ENCODE data around the gene EXOC8.

Gene EXOC8, protein sequence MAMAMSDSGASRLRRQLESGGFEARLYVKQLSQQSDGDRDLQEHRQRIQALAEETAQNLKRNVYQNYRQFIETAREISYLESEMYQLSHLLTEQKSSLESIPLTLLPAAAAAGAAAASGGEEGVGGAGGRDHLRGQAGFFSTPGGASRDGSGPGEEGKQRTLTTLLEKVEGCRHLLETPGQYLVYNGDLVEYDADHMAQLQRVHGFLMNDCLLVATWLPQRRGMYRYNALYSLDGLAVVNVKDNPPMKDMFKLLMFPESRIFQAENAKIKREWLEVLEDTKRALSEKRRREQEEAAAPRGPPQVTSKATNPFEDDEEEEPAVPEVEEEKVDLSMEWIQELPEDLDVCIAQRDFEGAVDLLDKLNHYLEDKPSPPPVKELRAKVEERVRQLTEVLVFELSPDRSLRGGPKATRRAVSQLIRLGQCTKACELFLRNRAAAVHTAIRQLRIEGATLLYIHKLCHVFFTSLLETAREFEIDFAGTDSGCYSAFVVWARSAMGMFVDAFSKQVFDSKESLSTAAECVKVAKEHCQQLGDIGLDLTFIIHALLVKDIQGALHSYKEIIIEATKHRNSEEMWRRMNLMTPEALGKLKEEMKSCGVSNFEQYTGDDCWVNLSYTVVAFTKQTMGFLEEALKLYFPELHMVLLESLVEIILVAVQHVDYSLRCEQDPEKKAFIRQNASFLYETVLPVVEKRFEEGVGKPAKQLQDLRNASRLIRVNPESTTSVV

DNA sequence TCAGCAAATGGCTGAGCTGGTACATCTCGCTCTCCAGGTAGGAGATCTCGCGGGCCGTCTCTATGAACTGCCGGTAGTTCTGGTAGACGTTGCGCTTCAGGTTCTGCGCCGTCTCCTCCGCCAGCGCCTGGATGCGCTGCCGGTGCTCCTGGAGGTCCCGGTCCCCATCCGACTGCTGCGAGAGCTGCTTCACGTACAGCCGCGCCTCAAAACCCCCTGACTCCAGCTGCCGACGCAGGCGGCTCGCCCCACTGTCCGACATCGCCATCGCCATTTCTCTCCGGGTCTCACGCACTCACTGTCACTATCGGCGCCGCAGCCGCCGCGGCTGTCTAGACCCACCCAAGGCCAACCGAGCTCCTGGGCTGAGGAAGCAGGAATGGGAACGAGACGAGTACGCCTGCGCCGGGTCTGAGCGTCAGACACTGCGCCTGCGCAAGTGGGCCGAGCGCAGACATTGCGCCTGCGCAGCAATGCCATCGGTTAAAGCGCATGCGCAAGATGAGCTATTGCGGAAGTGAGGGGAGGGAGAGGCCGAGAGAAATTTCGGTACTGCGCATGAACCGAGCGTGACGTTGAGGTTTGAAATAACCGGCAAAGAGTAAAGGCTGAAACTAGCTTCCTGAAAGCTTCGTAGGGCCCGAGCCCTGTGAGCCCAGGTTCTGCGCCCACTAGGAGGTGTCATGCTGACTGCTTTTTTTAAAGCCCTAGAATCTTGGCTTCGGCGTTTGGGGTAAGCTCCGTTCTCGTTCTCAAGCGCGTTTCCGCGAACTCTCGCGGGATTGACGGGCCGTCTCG lies at the start of gene EXOC8:
Gene EXOC8 (minus strand): TSS at position 381 of the 798 bp plus-strand sequence. CDS start 107 bp downstream, at position 274.
- peak; percentile 95 for DNase-seq

DNA sequence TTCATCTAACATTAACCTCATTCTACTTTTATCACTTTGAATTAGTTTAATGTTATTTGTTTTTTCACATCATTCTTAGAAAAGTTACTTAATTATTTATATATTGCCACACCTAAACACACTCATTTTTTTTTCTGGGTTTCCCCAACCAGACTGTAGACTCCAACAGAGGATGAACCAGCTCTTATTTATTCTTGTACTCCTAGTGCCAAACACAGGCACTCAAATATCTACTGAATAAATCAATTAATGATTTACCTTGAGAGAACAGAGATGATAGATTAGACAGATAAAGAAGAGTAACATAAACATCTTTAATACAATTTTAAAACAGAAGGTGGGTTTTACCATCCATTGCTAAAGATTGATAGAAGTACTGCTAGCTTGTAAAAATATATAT lies 48.8 kb upstream of the EXOC8 start:
- no peak for DNase-seq

DNA sequence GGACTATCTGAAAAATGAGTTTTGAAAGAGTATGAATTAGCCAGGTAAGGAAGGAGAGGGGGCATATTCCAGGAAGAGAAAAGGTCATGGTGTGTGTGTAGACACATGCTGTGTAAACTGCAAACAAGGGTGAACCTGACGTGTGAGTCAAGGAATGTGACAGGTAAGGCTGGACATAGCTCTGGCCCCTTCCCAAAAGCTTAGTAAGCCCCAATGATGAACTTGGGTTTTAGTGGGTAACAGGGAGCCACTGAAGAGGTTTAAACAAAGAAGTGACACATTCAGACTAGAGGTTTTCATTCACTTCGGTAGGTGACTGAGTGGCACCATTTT lies 47.7 kb upstream of the EXOC8 start:
- DNase-seq, result no peak

DNA sequence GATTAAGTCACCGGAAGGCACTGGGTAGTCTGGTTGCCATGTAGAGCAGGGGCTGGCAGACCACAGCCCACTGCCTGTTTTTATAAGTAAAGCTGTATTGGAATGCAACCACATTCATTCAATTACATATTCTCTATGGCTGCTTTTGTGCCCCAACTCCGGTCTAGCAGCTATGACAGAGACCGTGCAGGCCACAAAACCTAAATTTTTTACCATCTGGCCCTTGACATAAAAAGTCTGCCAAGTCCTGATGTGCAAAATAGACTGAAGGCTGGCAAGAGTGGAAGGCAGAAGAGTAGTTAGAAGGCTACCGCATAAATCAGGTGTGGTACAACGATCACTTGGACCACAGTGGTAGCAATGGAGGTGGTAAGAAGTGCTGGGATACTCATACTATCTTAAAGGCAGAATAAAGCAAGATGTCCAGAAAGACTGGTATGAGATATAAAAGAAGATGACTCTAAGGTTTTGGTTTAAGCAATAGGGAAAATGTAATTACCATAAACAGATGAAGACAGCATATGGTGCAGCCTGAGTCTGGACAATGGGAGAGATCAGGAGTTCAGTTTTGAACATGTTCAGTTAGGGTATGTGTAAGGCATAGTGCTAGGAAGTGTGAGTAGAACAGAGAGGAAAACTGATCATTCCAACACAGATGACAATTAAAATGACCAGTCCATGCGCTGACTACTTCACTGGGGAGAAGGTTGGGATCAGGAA lies 47.2 kb upstream of the EXOC8 start:
- no peak for DNase-seq

DNA sequence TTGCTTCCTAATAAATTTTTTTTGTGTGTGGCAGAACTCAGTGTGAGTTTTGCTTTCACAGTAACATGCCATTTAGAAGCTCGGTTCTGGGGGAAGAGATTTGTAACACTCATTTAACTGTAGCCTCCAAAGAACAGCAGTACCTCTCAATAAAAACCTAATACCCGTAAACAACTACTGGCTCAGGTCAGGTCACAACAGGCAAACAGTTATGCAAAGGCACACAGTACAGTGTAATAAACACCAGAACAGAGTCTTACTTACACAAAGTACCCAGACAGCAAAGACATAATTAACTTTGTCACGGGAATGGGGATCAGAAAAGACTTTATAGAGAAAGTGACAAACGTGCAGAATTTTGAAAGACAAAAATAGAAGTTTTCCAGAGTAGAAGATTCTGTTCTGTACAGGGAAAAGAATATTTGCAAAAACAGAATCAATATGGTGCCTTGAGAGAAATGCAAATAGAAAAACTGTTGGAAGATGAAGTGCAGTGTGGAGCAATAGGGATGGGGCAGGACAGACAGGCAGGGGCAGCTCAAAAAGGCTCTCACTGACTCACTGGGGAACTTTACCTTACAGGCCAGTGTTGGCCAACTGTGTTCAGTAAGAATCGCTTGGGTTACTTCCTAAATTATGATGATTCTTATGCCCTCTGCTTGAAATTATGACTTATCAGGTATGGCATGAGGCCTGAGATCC lies 45.7 kb upstream of the EXOC8 start:
- no peak for DNase-seq

DNA sequence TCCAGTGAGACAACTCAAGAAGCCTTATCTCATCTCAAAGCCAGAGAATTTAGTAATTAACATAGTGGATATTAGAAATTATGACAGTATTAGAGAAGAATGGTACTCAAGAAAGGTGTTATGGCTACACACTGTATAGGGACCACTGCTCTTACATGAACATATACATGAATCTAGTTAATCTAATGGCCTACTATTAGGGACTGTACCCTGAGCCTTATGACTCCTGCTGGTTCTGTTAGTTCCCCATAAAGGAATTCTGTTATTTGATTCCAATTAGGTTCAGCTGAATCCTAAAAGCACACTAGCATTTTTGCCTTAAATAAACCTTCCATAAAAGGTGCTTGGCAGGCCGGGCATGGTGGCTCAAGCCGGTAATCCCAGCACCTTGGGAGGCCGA lies 44.8 kb upstream of the EXOC8 start:
- no peak for DNase-seq

DNA sequence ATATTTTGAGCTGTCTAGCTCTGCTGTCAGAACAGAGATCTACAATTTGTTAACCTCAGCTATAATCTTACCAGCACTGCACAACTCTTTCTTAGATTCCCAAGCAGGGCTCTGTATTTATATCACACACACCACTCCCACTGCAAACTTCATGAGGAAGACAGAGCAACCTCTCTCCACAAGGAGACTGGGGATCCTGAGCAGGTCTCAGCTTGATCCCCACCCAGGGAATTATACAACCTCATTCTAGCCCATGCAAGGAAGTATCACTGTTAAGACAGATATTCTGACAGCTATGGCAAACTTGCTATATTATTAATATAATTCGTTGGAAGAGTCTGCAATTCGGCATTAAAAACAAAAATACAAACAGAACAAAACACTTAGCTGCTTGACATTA lies 44.1 kb upstream of the EXOC8 start:
- DNase-seq, result no peak

DNA sequence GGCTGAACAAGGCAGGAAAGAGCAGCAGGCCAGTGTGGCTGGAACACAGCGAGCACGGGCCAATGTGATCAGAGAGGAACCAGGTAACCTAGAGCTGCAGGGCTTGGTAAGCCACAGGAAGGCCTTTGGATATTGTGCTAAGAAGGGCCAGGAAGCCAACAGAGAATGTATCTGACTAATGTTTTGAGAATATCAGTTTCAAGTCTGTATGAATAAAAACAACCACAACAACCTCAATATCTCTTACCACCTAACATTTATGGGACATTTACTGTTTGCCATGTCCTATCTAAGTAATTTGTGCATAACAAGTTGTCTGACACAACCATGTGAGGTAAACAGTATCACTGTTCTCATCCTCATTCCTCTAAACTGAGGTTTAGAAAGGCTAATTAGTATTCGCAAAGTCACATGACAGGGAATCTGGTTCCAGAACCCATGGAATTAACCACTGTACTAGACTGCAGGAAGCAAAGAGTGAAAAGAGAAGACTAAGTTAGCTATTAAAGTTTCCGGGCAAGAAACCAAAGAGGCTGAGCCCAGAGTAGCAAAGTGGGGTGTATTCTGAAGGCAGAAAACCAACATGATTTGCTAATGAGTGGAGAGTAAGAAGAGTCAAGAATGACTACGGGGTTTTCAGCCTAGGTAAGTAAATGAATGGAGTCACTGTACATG lies 39.4 kb upstream of the EXOC8 start:
- no peak for DNase-seq

DNA sequence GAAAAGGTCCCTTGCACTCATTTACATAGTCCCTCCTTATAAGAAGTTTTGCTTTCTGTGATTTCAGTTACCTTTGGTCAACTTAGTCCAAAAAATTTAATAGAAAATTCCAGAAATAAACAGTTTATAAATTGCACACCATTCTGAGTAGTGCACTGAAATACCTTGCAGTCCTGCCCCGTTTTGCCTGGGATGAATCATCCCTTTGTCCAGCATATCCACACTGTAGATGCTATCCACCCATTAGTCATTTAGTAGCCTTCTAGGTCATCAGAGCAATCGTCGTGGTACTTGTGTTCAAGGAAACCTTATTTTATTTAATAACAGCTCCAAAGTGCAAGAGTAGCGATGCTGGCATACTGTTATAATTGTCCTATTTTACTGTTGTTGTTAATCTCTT lies 38.4 kb upstream of the EXOC8 start:
- DNase-seq, result no peak

DNA sequence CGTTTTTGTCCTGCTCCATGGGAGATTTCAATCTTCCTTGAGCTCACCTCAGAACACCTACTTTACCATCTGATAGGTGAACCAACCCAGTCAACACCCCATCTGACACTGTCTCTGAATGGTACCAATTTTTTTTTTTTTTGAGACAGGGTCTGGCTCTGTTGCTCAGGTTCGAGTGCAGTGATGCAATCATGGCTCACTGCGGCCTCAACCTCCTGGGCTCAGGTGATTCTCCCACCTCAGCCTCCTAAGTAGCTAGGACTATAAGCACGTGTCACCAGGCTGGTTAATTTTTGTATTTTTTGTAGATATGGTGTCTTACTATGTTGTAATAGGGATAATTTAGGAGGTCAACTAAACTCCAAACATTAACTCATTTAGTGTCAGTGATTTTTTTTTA lies 36.7 kb upstream of the EXOC8 start:
- DNase-seq, result no peak

DNA sequence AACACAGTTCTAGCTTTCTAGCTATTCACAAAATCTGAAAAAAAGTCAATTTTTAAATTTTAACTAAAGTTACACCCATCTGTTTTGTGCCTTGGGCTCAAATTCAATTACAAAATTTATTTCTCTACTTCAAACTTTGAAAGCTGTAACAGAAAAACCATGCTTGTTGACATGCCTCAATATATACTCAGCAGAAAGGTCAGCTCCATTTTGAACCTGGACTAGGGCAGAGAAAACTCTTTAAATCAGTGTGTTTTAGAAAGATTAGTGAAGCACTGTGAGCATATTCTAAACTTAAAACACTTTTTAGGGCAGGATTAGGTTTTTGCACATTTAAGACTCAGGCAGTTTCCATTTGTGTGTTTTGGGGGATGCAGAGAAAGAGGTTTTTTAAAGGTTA lies 34.8 kb upstream of the EXOC8 start:
- no peak for DNase-seq

DNA sequence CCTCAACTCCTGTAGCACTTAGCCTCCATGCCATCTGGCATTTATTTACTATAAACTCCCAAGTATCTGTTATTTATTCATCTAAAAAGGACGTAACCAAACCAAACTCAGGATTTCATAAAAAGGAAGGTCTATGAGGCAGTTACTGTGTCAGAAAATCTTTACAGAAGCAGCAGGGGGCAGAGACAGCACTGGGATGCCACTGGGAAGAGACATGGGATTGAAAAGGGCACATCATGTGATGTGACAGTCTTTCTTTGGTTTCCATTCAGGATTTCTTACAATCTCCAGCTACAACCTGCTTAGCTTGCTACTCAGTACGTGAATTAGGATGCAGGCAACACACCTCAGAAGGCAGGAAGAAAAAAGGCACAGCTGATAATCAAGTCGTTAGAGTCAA lies 31.6 kb upstream of the EXOC8 start:
- no peak for DNase-seq

DNA sequence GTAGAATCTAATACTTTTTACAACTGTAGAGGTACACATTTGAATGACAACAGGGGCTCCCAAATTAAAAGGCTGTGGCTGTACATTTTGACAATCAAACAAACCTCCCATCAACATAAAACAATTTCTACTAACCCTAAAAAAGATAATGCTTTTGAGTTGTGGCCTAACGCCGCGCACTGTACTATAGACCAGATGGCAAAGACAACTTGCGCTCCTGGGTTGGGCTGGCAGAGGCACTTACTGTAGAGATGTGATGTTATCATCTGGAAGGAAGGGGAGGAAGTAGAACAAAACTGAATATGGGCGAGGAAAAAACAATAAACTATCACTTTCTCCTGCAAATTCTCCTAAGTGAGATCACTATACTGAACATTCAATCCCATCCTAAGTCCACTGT lies 26.5 kb upstream of the EXOC8 start:
- DNase-seq, result no peak

DNA sequence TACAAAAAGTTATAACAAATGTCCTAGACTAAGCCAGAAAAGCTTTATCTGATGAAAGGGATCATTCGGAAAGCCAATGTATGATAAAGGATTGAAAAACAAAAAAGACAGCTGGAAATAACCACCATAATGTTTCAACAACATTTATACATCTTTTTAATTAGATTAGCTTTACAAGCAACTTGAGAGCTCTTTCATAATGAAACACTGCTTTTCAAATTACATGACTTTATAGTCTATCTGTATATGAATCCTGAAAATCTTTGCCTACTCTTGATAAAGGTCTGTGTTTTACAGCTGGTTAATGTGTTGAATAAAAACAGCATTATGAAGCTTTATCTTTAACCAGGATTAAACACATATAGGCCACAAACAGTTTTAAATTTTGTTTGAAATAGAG lies 26.0 kb upstream of the EXOC8 start:
- DNase-seq, result no peak

DNA sequence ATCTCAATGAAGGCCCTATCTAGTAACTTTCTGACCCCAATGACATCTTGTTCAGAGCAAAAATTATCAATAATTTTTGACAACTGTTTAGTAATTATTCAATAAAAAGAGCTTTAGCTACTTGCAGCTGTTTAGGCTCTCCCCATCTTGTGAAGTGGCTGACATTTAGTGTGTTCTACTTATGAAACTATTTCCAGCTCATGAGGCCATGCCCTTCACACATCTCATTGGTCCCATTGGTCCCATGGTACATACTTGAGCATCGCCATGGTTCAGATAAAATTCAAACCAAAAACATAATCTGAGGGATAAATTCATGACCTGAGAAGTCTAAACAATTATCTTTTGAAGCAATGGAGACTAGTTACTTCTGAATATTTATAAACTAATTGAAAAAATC lies 24.7 kb upstream of the EXOC8 start:
- DNase-seq, result no peak

DNA sequence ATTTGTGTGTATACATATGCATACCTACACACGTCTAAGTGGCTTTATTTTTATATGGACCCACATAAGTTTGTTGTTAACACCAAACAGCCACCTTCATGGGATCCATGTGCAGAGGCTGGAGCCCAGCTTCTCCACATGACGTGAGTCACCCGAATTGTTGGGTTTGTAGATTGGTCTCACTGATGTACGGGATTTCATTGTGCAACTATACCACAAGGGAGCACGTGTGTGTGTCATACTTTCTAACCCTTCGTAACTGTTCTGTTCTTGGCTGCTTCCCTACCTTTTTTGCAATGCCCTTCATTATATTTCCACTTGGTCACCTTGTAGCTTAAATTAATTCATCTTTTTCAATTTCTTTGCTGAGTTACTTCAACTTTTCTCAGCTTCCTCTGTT lies 21.5 kb upstream of the EXOC8 start:
- no peak for DNase-seq

DNA sequence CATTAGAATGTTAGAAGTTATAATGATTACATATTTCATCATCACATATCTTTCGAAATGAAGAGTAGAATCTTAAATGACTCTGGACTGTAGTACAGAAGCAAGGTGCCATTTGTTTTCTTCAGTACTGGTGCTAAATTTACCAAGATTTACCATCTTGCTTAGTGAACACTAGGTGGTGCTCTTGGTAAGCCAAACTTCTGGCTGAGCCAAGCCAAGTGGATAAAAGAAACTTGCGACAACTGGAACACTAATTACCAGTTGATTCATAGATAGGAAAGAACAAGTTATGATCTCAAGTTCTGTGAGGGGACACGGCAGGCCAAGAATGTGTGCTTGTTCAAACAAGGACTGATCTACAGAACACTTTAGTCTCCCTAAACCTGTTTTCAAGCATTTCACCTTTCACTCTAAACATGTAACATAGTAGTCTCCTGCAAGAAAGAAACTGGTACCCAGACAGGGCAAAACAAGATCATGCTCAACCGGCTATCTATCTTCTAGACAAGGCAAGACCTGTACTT lies 20.2 kb upstream of the EXOC8 start:
- peak; percentile 30 for DNase-seq

DNA sequence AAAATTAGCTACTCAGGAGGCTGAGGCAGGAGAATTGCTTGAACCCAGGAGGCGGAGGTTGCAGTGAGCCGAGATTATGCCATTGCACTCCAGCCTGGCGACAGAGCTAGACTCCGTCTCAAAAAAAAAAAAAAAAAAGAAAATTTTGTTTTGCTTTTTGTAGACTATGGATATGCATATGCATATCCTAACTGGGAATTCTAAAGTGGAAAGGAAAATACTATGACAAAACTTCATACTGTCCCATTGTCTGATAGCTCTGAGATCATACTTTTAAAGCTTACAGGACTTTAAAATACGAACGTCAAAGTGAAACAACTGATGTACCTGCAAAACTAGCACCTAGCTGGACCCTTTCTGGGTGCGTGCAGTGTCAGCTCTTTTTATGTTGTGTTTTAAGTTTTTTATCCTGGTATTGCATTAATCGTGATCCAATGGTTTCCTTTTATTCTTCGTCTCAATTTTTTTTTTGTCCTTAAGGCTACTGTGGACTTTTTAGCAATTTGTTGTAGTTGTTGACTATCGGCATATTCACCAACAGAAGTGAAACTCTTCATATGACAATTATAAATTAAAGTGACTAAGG lies 19.6 kb upstream of the EXOC8 start:
- DNase-seq, result no peak

DNA sequence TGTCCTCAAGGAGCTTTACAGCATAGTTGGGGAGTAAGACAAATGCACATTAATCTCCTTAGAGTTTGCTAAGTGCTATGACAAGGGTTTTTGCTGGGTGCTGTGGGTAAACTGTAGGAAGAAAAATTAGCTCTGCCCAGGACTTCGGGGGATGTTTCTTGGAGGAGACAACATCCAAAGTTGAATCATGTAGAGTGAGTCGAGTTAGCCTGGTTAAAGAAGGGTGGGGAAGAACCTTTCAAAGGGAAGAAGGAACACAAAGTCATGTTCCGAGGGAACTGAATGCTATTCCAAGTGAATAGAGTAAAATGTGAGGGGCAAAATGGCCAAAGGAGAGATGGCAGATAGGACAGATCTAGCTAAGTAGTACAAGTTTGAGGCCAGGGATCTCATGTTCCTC lies 17.5 kb upstream of the EXOC8 start:
- DNase-seq, result no peak

DNA sequence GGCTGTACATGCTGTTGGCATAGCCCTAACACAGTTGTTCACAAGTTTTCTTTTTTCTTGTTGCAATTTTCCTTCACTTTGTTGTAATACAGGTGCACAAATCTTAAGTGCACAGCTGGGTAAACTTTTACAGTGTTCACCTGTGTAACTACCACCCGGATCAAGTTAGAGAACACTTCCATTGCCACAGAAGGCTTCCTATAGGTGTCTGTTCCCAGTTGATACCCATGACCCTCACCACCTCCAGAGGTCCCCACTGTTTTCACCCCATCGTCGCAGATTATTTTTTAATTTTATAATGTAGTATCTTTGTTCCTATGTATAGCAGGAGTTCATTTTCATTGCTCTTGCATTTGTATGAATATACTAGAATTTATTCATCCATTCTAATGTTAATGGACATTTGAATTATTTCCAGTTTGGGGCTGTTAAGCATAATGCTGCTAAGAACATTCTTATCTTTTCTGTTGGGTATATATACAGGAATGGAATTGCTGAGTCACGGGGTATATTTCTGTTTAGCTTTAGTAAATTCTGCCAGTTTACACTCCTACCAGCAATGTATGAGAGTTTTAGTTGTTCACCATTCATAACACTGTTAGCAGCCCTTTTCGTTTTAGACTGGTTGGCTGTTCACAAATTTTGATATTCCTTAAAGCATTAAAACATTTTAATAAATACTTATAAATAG lies 16.8 kb upstream of the EXOC8 start:
- DNase-seq, result no peak

DNA sequence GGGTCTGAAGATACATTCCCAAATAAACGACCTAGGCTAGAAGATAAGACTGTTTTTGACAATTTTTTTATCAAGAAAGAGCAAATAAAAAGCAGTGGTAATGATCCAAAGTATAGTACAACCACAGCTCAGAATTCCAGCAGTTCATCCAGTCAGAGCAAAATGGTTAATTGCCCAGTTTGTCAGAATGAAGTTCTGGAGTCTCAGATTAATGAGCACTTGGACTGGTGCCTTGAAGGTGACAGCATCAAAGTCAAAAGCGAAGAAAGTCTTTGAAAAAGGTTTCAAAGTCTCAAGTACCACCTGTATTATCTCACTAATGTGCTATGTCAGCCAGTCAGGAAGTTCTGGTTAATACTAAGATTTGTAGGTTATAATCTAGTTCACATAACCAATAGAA lies 15.4 kb upstream of the EXOC8 start:
- no peak for DNase-seq
